OCI-LY7 (cell line): ENCODE measurements around the gene KCNMA1.

Source experiments
- EZH2phosphoT487 ChIP-seq: fragments of 200-600 bp; sonication (generic); IDR thresholded peaks from 2 replicates; pipeline ENCODE4 v1.6.1; 2018; ENCODE audit warnings: low read depth, borderline replicate concordance, mild to moderate bottlenecking, mixed run types, antibody characterized with exemption, low read length, moderate library complexity, mixed read lengths
- TF ChIP-seq, protein P1 (sequence below): fragments of 200-600 bp; sonication (generic); conservative IDR thresholded peaks from 2 replicates; pipeline ENCODE4 v1.5.1; 2014; ENCODE audit warnings: mild to moderate bottlenecking, antibody characterized with exemption, low read length, moderate library complexity, mixed read lengths

DNA sequence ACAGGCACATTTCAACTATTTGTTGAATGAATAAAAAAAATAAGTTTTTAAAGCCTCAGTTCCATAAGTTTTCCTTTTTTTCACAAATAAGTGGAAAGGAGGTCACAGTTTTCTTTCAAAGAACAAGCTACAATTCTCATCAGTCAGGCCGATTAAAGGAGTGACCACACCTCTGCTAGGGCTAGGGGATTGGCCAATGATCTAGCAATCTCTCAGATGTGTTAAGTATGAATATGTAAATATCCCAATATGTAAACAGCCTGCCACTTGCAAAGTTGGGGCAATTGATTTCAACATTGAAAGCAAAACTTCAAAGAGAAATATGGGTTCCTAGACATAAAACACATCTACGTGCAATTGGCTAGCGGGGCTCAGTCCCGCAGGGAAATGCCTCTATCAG is 614.9 kb downstream of the KCNMA1 start:
- TF ChIP-seq, protein P1, sequence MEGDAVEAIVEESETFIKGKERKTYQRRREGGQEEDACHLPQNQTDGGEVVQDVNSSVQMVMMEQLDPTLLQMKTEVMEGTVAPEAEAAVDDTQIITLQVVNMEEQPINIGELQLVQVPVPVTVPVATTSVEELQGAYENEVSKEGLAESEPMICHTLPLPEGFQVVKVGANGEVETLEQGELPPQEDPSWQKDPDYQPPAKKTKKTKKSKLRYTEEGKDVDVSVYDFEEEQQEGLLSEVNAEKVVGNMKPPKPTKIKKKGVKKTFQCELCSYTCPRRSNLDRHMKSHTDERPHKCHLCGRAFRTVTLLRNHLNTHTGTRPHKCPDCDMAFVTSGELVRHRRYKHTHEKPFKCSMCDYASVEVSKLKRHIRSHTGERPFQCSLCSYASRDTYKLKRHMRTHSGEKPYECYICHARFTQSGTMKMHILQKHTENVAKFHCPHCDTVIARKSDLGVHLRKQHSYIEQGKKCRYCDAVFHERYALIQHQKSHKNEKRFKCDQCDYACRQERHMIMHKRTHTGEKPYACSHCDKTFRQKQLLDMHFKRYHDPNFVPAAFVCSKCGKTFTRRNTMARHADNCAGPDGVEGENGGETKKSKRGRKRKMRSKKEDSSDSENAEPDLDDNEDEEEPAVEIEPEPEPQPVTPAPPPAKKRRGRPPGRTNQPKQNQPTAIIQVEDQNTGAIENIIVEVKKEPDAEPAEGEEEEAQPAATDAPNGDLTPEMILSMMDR, result no peak
- TF ChIP-seq EZH2phosphoT487, result no peak
